OCI-LY7 (cell line): Measurements from ENCODE around the gene DNMT3B. TPM values are rescaled to one million over a fixed set of nuclear protein-coding genes. Genes with fewer than 3 reads are reported as not detected.

Source experiments
- BruUV-seq: library from RNA; stranded (reverse); fragments of 400-500 nt; replicated peaks from 2 replicates; lab custom pipeline; 2021; lab: Mats Ljungman, UMichigan
- CTCF ChIA-PET: fragments of 300-600 bp; sonication (Branson Sonifier 250); formaldehyde crosslinking; loops from one replicate; lab custom pipeline; 2022; ENCODE audit warnings: antibody characterized with exemption; ENCODE audit not compliant: unreplicated experiment; lab: Charles Lee
- POLR2A ChIA-PET: fragments of 300-600 bp; sonication (Branson Sonifier 250); formaldehyde crosslinking; loops from one replicate; lab custom pipeline; 2022; ENCODE audit warnings: antibody characterized with exemption; lab: Charles Lee
- DNase-seq: peaks from one replicate; pipeline ENCODE4 v3.0.0-alpha.2; 2015; ENCODE audit warnings: low spot score
- H2AFZ ChIP-seq: fragments of 200-600 bp; sonication (generic), shearing (Covaris generic); 2 replicates; pipeline ENCODE4 v1.6.1; 2014; ENCODE audit warnings: mild to moderate bottlenecking, antibody characterized with exemption, low read length, moderate library complexity
- H3K27ac ChIP-seq: fragments of 200-600 bp; sonication (generic); 2 replicates; pipeline ENCODE4 v1.5.1; 2014; ENCODE audit warnings: mixed run types, low read depth, mild to moderate bottlenecking, moderate library complexity, low read length, inconsistent platforms; ENCODE audit not compliant: poor library complexity, severe bottlenecking
- H3K36me3 ChIP-seq: fragments of 200-600 bp; sonication (generic); 2 replicates; pipeline ENCODE4 v1.6.1; 2014; ENCODE audit warnings: mild to moderate bottlenecking, antibody characterized with exemption, low read length, moderate library complexity, mixed read lengths; ENCODE audit not compliant: insufficient read depth
- H3K4me1 ChIP-seq: fragments of 200-600 bp; sonication (generic); 2 replicates; pipeline ENCODE4 v1.5.1; 2014; ENCODE audit warnings: mild to moderate bottlenecking, low read length; ENCODE audit not compliant: insufficient read depth, poor library complexity, severe bottlenecking
- H3K4me2 ChIP-seq: fragments of 200-600 bp; sonication (generic); 2 replicates; pipeline ENCODE4 v1.6.1; 2014; ENCODE audit warnings: mild to moderate bottlenecking, low read length
- H3K4me3 ChIP-seq: fragments of 200-600 bp; sonication (generic); 2 replicates; pipeline ENCODE4 v1.5.1; 2014; ENCODE audit warnings: mild to moderate bottlenecking, low read depth, low read length; ENCODE audit not compliant: poor library complexity, severe bottlenecking
- H3K79me2 ChIP-seq: fragments of 200-600 bp; sonication (generic); 2 replicates; pipeline ENCODE4 v1.6.1; 2016; ENCODE audit warnings: low read depth, mild to moderate bottlenecking, low read length, moderate library complexity, mixed read lengths; ENCODE audit not compliant: insufficient read depth
- H3K9me2 ChIP-seq: fragments of 200-600 bp; sonication (generic); 2 replicates; pipeline ENCODE4 v1.6.1; 2016; ENCODE audit warnings: mild to moderate bottlenecking, low read length, mixed read lengths; ENCODE audit not compliant: insufficient read depth
- H3K9me3 ChIP-seq: fragments of 200-600 bp; sonication (generic); 2 replicates; pipeline ENCODE4 v1.6.1; 2014; ENCODE audit warnings: mild to moderate bottlenecking, mixed run types, low read length, mixed read lengths
- H4K20me1 ChIP-seq: fragments of 200-600 bp; sonication (generic); 2 replicates; pipeline ENCODE4 v1.6.1; 2014; ENCODE audit warnings: mild to moderate bottlenecking, antibody characterized with exemption, low read length, moderate library complexity, mixed read lengths; ENCODE audit not compliant: insufficient read depth
- EZH2phosphoT487 ChIP-seq: fragments of 200-600 bp; sonication (generic); IDR thresholded peaks from 2 replicates; pipeline ENCODE4 v1.6.1; 2018; ENCODE audit warnings: low read depth, borderline replicate concordance, mild to moderate bottlenecking, mixed run types, antibody characterized with exemption, low read length, moderate library complexity, mixed read lengths
- intact Hi-C: fragments of 100-400 bp; cut with micrococcal nuclease; formaldehyde crosslinking; loops from one replicate; pipeline ENCODE4 v1.10.0; 2022; ENCODE audit not compliant: unreplicated experiment
- total RNA-seq, 2 experiments: library from RNA; depleted of rRNA in 1 of 2; stranded (reverse); fragments of >200 nt in 1 of 2; shearing (Covaris generic) in 1 of 2; gene quantifications; 2 replicates each; pipeline ENCODE4 v1.2.3, GENCODE V29; 2014 to 2022
- TF ChIP-seq, protein P1 (sequence below): fragments of 200-600 bp; sonication (generic); conservative IDR thresholded peaks from 2 replicates; pipeline ENCODE4 v1.5.1; 2014; ENCODE audit warnings: mild to moderate bottlenecking, antibody characterized with exemption, low read length, moderate library complexity, mixed read lengths

The DNMT3B gene
- total RNA-seq, 2 experiments from 2014 or later = 12.1 to 13.8 TPM

DNA sequence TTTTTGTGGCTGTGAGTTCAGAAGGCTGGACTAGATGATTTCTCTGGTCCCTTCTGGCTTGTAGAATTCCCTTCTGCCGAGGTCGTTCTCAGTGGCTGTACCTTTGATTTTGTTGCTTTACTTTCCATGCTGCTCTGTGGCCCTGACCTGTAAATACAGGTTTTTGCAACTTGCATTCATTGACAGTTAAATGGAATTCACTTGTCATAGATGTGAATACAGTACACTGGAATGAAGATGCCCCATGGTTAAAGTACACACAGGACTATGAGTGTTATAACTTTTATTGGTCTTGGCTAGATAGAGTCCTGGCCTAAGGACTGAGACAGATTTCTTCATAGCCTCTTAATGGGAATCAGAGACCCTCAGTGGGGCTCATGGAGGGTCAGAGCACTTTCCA is 83.6 kb downstream of the DNMT3B start:
- Histone ChIP-seq H3K4me2 (no peak overlapping the region), H2AFZ (no peak overlapping the region), H3K36me3 (peaks cover 94% of the 10 kb centered on the region), H3K79me2 (peaks cover 19% of the 10 kb centered on the region; the same call in 1 of the 2 replicates), H3K27ac (no peak overlapping the region), H4K20me1 (no peaks in the 10 kb centered on the region), H3K4me3 (no peak overlapping the region), H3K4me1 (no peaks in the 10 kb centered on the region), H3K9me2 (no peaks in the 10 kb centered on the region), H3K9me3 (no peaks in the 10 kb centered on the region)
- TF ChIP-seq, protein P1, sequence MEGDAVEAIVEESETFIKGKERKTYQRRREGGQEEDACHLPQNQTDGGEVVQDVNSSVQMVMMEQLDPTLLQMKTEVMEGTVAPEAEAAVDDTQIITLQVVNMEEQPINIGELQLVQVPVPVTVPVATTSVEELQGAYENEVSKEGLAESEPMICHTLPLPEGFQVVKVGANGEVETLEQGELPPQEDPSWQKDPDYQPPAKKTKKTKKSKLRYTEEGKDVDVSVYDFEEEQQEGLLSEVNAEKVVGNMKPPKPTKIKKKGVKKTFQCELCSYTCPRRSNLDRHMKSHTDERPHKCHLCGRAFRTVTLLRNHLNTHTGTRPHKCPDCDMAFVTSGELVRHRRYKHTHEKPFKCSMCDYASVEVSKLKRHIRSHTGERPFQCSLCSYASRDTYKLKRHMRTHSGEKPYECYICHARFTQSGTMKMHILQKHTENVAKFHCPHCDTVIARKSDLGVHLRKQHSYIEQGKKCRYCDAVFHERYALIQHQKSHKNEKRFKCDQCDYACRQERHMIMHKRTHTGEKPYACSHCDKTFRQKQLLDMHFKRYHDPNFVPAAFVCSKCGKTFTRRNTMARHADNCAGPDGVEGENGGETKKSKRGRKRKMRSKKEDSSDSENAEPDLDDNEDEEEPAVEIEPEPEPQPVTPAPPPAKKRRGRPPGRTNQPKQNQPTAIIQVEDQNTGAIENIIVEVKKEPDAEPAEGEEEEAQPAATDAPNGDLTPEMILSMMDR = no peak
- no peak for TF ChIP-seq EZH2phosphoT487
- BruUV-seq = no TSS peak
- ChIA-PET CTCF (no interaction called here), POLR2A (no interaction called here)
- no peak for DNase-seq
- intact Hi-C loops = no loop called here

GRCh38 chr20:32846852-32847251 is 84.7 kb downstream of the DNMT3B start:
- no peak overlapping the region for H3K4me3 ChIP-seq
- no peak overlapping the region for H3K4me2 ChIP-seq
- DNase-seq = no peak
- ChIA-PET CTCF (no interaction called here), POLR2A (interaction anchor here (0.6 kb wide), 1 partner anchor 9 kb away, joined by 3 read pairs; no protein-coding TSS in a partner anchor)
- no peak overlapping the region for H2AFZ ChIP-seq
- no peaks in the 10 kb centered on the region for H4K20me1 ChIP-seq
- no peaks in the 10 kb centered on the region for H3K9me2 ChIP-seq
- H3K4me1 ChIP-seq = no peaks in the 10 kb centered on the region
- TF ChIP-seq EZH2phosphoT487 = no peak
- TF ChIP-seq, protein P1 = no peak
- peaks cover 19% of the 10 kb centered on the region; the same call in 1 of the 2 replicates for H3K79me2 ChIP-seq
- BruUV-seq = no TSS peak
- H3K36me3 ChIP-seq = peaks cover 96% of the 10 kb centered on the region
- H3K9me3 ChIP-seq = no peaks in the 10 kb centered on the region
- no peak overlapping the region for H3K27ac ChIP-seq
- intact Hi-C loops = no loop called here

DNA sequence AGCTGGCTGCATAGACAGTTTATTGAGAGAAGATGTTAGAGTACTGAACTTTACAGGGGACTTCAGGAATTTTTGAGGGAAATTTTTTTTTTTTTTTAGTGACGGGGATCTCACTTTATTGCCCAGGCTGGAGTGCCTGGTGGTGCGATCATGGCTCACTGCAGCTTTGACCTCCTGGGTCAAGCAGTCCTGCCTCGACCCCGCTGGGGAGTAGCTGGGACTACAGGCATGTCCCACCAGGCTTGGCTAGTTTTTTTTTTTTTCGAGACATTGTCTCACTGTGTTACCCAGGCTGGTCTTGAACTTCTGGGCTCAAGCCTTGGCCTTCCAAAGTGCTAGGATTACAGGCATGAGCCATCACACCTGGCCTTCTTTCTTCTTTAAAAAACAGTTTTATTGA is 85.8 kb downstream of the DNMT3B start:
- H3K4me2 ChIP-seq = no peak overlapping the region
- CTCF ChIA-PET = no interaction called here
- TF ChIP-seq EZH2phosphoT487 = no peak
- TF ChIP-seq, protein P1 = no peak
- H3K36me3 ChIP-seq = peaks cover 97% of the 10 kb centered on the region
- intact Hi-C loops = no loop called here
- peaks cover 9% of the 10 kb centered on the region; the same call in 1 of the 2 replicates for H3K79me2 ChIP-seq
- H3K4me3 ChIP-seq = no peak overlapping the region
- no peaks in the 10 kb centered on the region for H3K9me3 ChIP-seq
- H4K20me1 ChIP-seq = no peaks in the 10 kb centered on the region
- POLR2A ChIA-PET = no interaction called here
- H3K4me1 ChIP-seq = no peaks in the 10 kb centered on the region
- BruUV-seq = no TSS peak
- H3K27ac ChIP-seq = no peak overlapping the region
- H3K9me2 ChIP-seq = no peaks in the 10 kb centered on the region
- DNase-seq = no peak
- no peak overlapping the region for H2AFZ ChIP-seq
